Fibroblast of the aortic adventitia (primary cell): ENCODE data around the gene MDH1. TPM values are rescaled to one million over a fixed set of nuclear protein-coding genes. Genes with fewer than 3 reads are reported as not detected.
A peak's percentile ranks its signal among the peaks of the same experiment; 100 is the strongest.

Experiments
- DNase-seq: peaks from one replicate; pipeline ENCODE4 v3.0.0-alpha.2; 2010; ENCODE audit warnings: low read depth
- H3K4me3 ChIP-seq: 2 replicates; pipeline ENCODE4 v1.5.1; 2011; ENCODE audit warnings: low read depth, mild to moderate bottlenecking, control low read depth, low read length, moderate library complexity
- CTCF ChIP-seq: IDR thresholded peaks from 2 replicates; pipeline ENCODE4 v1.5.1; 2011; ENCODE audit warnings: mild to moderate bottlenecking, low read length, control low read depth, inconsistent platforms; ENCODE audit not compliant: insufficient read depth
- total RNA-seq: library from RNA; depleted of rRNA; stranded (reverse); fragments of >200 nt; gene quantifications from 2 replicates; pipeline ENCODE4 v1.2.3, GENCODE V29; 2012; ENCODE audit warnings: low replicate concordance

The MDH1 gene
- total RNA-seq, 1 donor: 152 TPM

- no peak overlapping the region for H3K4me3 ChIP-seq
- TF ChIP-seq CTCF: no peak
- DNase-seq: no peak
Observed at GRCh38 chr2:63576546-63576945, 12.2 kb upstream of the MDH1 start.

- no peak overlapping the region for H3K4me3 ChIP-seq
- DNase-seq: no peak
- TF ChIP-seq CTCF: no peak
Observed at GRCh38 chr2:63578767-63579166, 10.0 kb upstream of the MDH1 start.

GRCh38 chr2:63580651-63581297, 8.0 kb upstream of the MDH1 start:
- no peak for TF ChIP-seq CTCF
- peak overlapping the region; percentile 1 for H3K4me3 ChIP-seq
- DNase-seq: peak; percentile 8

- TF ChIP-seq CTCF: no peak
- H3K4me3 ChIP-seq: peak overlapping the region; percentile 1
Observed at GRCh38 chr2:63581298-63581961, 7.3 kb upstream of the MDH1 start.

GRCh38 chr2:63582873-63583272, 5.9 kb upstream of the MDH1 start:
- DNase-seq: no peak
- no peak overlapping the region for H3K4me3 ChIP-seq
- no peak for TF ChIP-seq CTCF

More at GRCh38 chr2:63581298-63581961, 7.3 kb upstream of the MDH1 start:
- peak; percentile 93 for DNase-seq

- DNase-seq: no peak
- no peak for TF ChIP-seq CTCF
- peak overlapping the region; percentile 85 for H3K4me3 ChIP-seq
Observed at GRCh38 chr2:63587814-63588384, 864 bp upstream of the MDH1 start.
